ENCODE results near the gene TMPRSS13.

DNA sequence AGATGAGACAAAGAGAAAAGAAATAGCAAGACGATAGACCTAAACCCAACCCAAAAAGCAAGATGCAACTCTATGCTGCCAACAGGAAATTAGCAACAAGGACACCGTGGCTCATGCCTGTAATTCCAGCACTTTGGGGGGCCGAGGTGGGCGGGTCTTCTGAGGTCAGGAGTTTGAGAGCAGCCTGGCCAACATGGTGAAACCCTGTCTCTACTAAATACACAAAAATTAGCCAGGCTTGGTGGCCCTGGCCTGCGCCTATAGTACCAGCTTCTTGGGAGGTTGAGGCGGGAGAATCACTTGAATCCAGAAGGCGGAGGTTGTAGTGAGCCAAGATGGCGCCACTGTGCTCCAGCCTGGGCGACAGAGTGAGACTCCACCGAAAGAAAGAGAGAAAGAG, 32.7 kb upstream of the TMPRSS13 start:
- TF ChIP-seq, protein P1, sequence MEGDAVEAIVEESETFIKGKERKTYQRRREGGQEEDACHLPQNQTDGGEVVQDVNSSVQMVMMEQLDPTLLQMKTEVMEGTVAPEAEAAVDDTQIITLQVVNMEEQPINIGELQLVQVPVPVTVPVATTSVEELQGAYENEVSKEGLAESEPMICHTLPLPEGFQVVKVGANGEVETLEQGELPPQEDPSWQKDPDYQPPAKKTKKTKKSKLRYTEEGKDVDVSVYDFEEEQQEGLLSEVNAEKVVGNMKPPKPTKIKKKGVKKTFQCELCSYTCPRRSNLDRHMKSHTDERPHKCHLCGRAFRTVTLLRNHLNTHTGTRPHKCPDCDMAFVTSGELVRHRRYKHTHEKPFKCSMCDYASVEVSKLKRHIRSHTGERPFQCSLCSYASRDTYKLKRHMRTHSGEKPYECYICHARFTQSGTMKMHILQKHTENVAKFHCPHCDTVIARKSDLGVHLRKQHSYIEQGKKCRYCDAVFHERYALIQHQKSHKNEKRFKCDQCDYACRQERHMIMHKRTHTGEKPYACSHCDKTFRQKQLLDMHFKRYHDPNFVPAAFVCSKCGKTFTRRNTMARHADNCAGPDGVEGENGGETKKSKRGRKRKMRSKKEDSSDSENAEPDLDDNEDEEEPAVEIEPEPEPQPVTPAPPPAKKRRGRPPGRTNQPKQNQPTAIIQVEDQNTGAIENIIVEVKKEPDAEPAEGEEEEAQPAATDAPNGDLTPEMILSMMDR (conservative IDR thresholded peaks at IDR 0.05): no peak
- no peak for TF ChIP-seq EZH2 (IDR thresholded peaks at IDR 0.05; ENCODE audit: low read depth)
